Stimulated activated CD4-positive, alpha-beta T cell treated with anti-CD3 and anti-CD28 coated beads, Interleukin-4, amount 100 ng/mL, for 24 hours (primary cell): Measurements from ENCODE around the gene C22orf39.
A peak's percentile ranks its signal among the peaks of the same experiment; 100 is the strongest.
"Not testable (repeated sequence)": the region's sequence is repeated elsewhere in the genome, so short reads cannot be mapped to it uniquely, and the experiment has no call there.

Experiments
- DNase-seq: peaks from one replicate; pipeline ENCODE4 v3.0.0-alpha.2; 2020

The C22orf39 gene

DNA sequence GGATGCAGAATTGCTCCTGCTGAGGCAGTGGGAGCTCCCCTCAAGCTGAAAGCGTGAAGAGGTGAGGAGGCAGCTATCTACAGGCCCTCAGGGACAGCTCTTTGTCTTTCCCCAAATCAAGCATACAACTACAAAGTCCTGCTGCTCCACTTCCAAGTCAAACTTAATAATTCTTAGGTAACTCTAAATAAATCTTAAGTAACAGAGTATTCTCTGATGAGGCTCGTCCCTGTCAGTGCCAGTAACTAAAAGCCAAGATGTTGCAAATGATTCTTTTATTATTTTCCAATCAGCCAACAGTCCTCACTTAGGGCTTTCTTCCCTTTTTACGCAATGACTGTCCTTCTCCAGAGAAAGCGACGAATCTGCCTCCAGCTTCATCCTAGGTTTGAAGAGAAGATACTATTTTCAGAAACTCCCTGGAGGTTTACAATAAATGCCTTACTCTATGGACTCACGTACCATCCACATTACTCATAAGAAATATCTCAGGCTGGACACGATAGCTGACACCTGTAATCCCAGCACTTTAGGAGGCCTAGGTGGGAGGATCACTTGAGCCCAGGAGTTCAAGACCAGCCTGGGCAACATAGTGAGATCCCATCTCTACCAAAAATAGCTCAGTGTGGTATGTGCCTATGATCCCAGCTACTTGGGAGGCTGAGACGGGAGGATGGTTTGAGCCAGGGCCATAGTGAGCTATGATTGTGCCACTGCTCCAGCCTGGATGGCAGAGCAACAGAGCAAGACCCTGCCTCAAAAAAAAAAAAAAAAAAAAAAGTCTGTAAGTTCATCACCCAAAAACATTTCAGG lies 3.1 kb upstream of the C22orf39 start:
- no peak for DNase-seq

- no peak for DNase-seq
Observed at GRCh38 chr22:19449422-19449767, 1.9 kb upstream of the C22orf39 start.

GRCh38 chr22:19448739-19449421 lies 1.4 kb upstream of the C22orf39 start:
- DNase-seq: peak; percentile 58

GRCh38 chr22:19448076-19448607 lies 631 bp upstream of the C22orf39 start:
- no peak for DNase-seq

- no peak for DNase-seq
Observed at GRCh38 chr22:19446603-19447329, 745 bp downstream of the C22orf39 start.

DNA sequence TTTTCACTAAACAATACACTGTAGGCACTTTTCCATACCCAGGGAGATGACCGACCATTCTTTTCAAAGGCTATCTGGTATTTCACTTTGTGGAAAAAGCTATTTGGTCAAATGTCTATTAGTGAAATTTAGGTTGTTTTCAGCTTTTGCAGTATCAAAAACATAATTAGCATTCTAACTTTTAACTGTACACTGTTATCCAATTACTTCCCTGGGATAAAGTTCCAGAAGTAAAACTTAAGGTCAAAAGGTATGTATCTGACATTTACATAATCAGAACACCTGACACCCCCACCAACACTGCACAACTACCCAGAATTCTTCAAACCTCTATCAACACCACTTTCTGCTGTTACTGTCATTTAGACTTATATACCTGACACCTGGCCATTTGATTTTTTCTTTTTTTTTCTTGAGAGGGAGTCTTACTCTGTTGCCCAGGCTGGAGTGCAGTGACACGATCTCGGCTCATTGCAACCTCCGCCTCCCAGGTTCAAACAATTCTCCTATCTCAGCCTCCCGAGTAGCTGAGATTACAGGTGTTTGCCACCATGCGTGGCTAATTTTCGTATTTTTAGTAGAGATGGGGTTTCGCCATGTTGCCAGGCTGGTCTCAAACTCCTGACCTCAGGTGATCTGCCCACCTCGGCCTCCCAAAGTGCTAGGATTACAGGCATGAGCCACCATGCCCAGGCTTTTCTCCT lies 2.1 kb downstream of the C22orf39 start:
- not testable (repeated sequence) for DNase-seq

DNA sequence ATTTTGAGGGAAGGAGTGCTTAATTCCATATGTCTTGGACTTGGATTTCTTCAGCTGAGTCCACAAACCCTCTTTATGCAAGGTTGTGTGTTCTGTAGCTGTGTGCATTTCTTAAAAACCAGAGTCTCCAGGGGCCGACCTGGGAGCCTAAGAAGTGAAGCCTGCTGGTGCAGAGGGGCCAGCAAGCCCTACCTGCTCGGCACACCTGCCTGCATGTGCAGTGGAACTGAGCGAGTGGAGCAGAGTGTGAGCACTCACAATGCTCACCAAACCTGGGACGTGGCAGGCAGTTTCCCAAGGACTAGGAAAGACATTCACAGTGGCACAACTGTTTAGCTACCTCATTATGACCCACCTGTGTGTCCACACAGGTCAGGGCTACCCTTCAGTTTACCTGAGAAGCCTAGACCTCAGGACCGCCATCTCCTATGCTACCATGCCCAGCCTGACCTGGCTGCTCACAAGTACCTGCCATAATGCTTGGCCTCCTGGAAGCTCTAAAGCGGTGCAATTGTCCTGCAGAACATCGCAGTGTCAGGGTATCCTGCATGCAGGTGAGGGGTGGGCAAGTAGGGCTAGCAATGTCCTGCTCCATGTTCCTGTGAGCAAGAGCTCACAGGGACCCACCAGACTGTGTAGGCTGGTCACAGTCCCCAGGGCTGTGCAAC lies 3.8 kb downstream of the C22orf39 start:
- no peak for DNase-seq

DNA sequence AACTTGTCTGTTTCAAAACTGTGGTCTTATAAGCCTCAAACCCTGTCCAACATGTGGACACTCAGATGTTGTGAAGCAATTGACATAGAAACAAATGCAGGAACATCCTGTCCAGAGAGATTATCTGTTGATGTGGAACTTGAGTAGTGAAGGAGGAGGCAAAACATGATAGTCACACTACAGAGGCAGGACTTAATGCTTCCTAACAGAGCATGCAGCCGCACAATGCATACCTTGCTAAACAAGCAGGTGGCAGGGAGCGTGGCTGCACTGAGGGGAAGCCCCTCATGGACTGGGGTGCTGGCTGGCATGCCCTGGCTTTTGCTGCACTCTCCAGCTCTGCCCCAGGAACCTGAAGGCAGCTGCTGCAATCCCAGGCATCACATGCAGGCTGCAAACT lies 5.3 kb downstream of the C22orf39 start:
- DNase-seq: no peak

- no peak for DNase-seq
Observed at GRCh38 chr22:19440411-19441195, 6.9 kb downstream of the C22orf39 start.

- DNase-seq: no peak
Observed at GRCh38 chr22:19438298-19438697, 9.2 kb downstream of the C22orf39 start.

GRCh38 chr22:19436444-19437161 lies 10.9 kb downstream of the C22orf39 start:
- not testable (repeated sequence) for DNase-seq

DNA sequence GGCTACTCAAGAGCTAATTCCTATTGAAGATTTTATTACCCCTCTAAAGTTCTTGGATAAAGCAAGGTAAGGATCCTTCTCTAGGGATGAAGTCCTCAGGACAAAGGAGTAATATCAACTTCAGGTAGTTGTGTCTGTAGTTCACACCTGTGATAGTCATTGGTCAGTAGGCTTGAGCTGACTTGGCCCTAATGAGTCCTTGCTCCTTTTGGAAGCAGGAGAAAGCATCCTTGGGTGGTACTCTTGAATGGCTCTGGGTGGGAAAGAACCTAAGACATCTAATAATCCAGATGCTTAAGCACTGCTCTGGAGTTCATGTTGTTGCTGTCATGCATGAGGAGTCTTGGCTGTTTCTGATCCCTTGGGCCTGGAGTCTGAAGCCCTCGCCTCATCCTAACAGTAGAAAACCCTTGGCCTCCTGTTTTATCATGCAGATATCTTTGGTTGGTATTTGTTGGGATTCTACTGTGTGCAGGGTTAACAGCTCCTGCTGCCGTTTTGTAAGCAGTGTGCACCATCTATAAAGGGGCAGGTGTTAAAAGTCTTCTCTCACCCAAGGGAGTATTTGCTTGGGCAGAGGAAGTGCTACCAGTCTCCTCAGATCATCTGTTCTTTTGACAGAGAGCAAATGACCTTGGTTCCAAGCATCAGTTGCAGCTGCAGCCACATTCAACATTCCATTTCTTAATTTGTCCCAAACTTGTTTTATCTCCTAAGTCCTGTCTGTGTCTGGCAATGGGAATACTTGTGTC lies 12.5 kb downstream of the C22orf39 start:
- no peak for DNase-seq

GRCh38 chr22:19434401-19434800 lies 13.1 kb downstream of the C22orf39 start:
- no peak for DNase-seq

GRCh38 chr22:19432133-19432851 lies 15.2 kb downstream of the C22orf39 start, which contains the start of gene MRPL40:
MRPL40 (plus strand) TSS chr22:19432545; CDS start chr22:19432555, 10 bp downstream.
- DNase-seq: peak; percentile 93

DNA sequence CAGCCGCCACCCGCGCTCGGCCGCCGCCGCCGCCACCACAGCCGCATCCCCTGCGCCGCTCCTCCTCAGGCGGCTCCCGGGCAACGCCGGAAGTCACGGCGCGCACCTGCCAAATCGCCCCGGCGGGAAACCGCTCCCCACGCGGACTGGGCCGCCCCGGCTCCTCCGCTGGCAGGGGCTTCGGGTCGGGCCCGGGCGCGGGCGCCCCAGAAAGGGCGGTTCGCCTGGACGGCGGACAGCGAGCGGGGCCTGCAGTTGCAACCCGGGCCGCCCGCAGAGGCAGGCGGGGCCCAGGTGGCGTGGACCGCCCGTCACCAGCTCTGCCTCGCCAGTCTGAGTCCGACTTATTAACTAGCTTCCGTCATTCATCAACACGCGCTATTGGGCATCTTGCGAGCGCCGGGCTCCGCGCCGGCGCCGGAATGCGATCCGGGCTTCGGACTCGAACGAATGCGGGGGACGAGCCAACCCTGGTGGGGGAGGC lies 15.8 kb downstream of the C22orf39 start, which contains the start of gene HIRA:
HIRA (minus strand) TSS at position 85 of the 484 bp plus-strand sequence. CDS start 257 bp downstream, outside the sequence.
- DNase-seq: peak; percentile 86

DNA sequence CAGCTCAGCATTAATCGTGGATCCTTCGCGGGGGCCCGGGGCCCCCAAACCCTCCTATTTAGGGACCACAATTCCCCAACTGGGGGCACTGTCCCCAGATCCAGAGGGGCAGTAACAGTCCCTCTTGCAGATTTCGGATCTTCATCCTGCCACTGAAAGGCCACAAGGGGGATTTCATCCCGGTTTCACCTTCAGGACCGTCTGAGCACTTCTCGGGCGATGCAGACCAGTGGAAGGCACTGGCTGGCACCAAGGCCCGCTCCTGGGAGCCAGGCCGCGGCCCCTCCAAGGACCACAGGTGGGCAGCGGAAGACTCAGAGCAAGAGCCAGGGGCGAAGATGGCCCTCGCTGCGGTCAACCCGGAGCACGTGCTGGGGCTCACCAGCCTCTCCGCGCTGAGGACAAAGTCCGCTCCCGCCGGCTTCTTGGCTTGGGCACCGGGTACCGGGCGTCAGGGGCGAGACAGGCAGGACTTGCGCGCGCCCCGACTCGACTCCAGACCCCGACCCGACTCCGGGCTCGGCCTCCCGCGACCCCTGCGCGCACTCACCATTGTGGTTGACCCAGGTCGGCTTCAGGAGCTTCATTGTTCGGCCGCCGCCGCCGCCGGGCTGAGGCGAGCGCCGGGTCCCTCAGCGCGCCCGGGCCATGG lies 16.5 kb downstream of the C22orf39 start:
- DNase-seq: no peak

GRCh38 chr22:19429950-19430889 lies 17.3 kb downstream of the C22orf39 start:
- DNase-seq: peak; percentile 41
